IMR-90 (cell line): Measurements from ENCODE around the gene TREH. TPM values are rescaled to one million over a fixed set of nuclear protein-coding genes. Genes with fewer than 3 reads are reported as not detected.

ENCODE experiments used
- ATAC-seq: fragments of 200-7000 bp; cut with Tn5 transposase; 2 replicates; pipeline ENCODE4 v1.9.1; 2020; ENCODE audit warnings: low read depth, mild to moderate bottlenecking, moderate library complexity
- Bru-seq: library from RNA; stranded (reverse); fragments of 400-500 nt; gene quantifications from one replicate; lab custom pipeline; 2021; lab: Mats Ljungman, UMichigan
- BruChase-seq, 2 experiments: library from RNA; stranded (reverse); fragments of 400-500 nt; gene quantifications; one replicate each; lab custom pipeline; 2021; lab: Mats Ljungman, UMichigan
- BruUV-seq: library from RNA; stranded (reverse); fragments of 400-500 nt; replicated peaks from 2 replicates; lab custom pipeline; 2021; lab: Mats Ljungman, UMichigan
- CTCF ChIA-PET: fragments of 300-600 bp; formaldehyde crosslinking; extraction: SDS; loops from one replicate; lab custom pipeline; 2021; ENCODE audit warnings: antibody characterized with exemption; lab: Yijun Ruan, JAX
- POLR2A ChIA-PET: fragments of 300-600 bp; sonication (Branson Sonifier 250); formaldehyde crosslinking; loops from one replicate; lab custom pipeline; 2022; ENCODE audit warnings: antibody characterized with exemption; ENCODE audit not compliant: unreplicated experiment; lab: Charles Lee
- DNase-seq: peaks from one replicate; pipeline ENCODE4 v3.0.0; 2013
- H2AFZ ChIP-seq: replicated peaks from 2 replicates; pipeline ENCODE3; 2013; ENCODE audit warnings: low read length, mild to moderate bottlenecking; ENCODE audit not compliant: poor library complexity
- H2AK5ac ChIP-seq: 2 replicates; pipeline ENCODE4 v1.6.1; 2013; ENCODE audit warnings: low read depth, low read length, inconsistent platforms
- H2AK9ac ChIP-seq: replicated peaks from 2 replicates; pipeline ENCODE3; 2013; ENCODE audit warnings: mild to moderate bottlenecking, low read depth, low read length, moderate library complexity; ENCODE audit not compliant: poor library complexity
- H2BK120ac ChIP-seq: 2 replicates; pipeline ENCODE4 v1.6.1; 2013; ENCODE audit warnings: low read depth, low read length, inconsistent platforms
- H2BK15ac ChIP-seq: 3 replicates; pipeline ENCODE4 v1.6.1; 2013; ENCODE audit warnings: low read depth, low read length, inconsistent platforms
- H2BK20ac ChIP-seq: 2 replicates; pipeline ENCODE4 v1.6.1; 2013; ENCODE audit warnings: low read depth, mild to moderate bottlenecking, inconsistent platforms, low read length, moderate library complexity
- H2BK5ac ChIP-seq: 2 replicates; pipeline ENCODE4 v1.6.1; 2013; ENCODE audit warnings: mild to moderate bottlenecking, low read depth, low read length, inconsistent platforms; ENCODE audit not compliant: poor library complexity, severe bottlenecking
- H3K14ac ChIP-seq: replicated peaks from 2 replicates; pipeline ENCODE4 v1.6.1; 2013; ENCODE audit warnings: low read depth, low read length, inconsistent platforms
- H3K18ac ChIP-seq: 2 replicates; pipeline ENCODE4 v1.6.1; 2013; ENCODE audit warnings: low read depth, low read length, control low read depth
- H3K23ac ChIP-seq: 2 replicates; pipeline ENCODE4 v1.6.1; 2013; ENCODE audit warnings: low read depth, low read length, inconsistent platforms
- H3K27ac ChIP-seq: 2 replicates; pipeline ENCODE4 v1.5.1; 2013; ENCODE audit warnings: mild to moderate bottlenecking, control low read depth, low read length; ENCODE audit not compliant: insufficient read depth
- H3K27me3 ChIP-seq: 2 replicates; pipeline ENCODE4 v1.6.1; 2013; ENCODE audit warnings: low read length; ENCODE audit not compliant: control insufficient read depth, insufficient read depth
- H3K36me3 ChIP-seq: 2 replicates; pipeline ENCODE4 v1.6.1; 2013; ENCODE audit warnings: low read length, mixed read lengths; ENCODE audit not compliant: control insufficient read depth, insufficient read depth
- H3K4ac ChIP-seq: 2 replicates; pipeline ENCODE4 v1.6.1; 2013; ENCODE audit warnings: low read depth, low read length, inconsistent platforms
- H3K4me1 ChIP-seq: 2 replicates; pipeline ENCODE4 v1.6.1; 2013; ENCODE audit warnings: low read length, mixed read lengths; ENCODE audit not compliant: control insufficient read depth, insufficient read depth
- H3K4me2 ChIP-seq: 2 replicates; pipeline ENCODE4 v1.6.1; 2013; ENCODE audit warnings: low read depth, mild to moderate bottlenecking, control low read depth, low read length, moderate library complexity
- H3K4me3 ChIP-seq: 2 replicates; pipeline ENCODE4 v1.5.1; 2013; ENCODE audit warnings: low read depth, mild to moderate bottlenecking, control low read depth, low read length, moderate library complexity; ENCODE audit not compliant: insufficient read depth
- H3K56ac ChIP-seq: 2 replicates; pipeline ENCODE4 v1.6.1; 2013; ENCODE audit warnings: low read length, inconsistent platforms; ENCODE audit not compliant: insufficient read depth; ENCODE audit errors: extremely low read depth
- H3K79me1 ChIP-seq, 2 experiments: 2 replicates each; pipeline ENCODE4 v1.6.1; 2013; ENCODE audit warnings: low read length in 2 of 2, inconsistent platforms in 1 of 2, low read depth in 1 of 2
- H3K9ac ChIP-seq: 2 replicates; pipeline ENCODE4 v1.6.1; 2013; ENCODE audit warnings: low read depth, low read length, control low read depth
- H3K9me1 ChIP-seq: 2 replicates; pipeline ENCODE4 v1.6.1; 2013; ENCODE audit warnings: low read length, inconsistent platforms; ENCODE audit not compliant: insufficient read depth
- H3K9me3 ChIP-seq: 2 replicates; pipeline ENCODE4 v1.6.1; 2013; ENCODE audit warnings: low read length; ENCODE audit not compliant: control insufficient read depth, insufficient read depth
- H4K20me1 ChIP-seq: 2 replicates; pipeline ENCODE4 v1.6.1; 2013; ENCODE audit warnings: low read length, inconsistent platforms; ENCODE audit not compliant: insufficient read depth
- H4K5ac ChIP-seq: 2 replicates; pipeline ENCODE4 v1.6.1; 2013; ENCODE audit warnings: mild to moderate bottlenecking, low read depth, low read length, control low read depth
- H4K8ac ChIP-seq, 2 experiments: 2 replicates each; pipeline ENCODE4 v1.6.1; 2013; ENCODE audit warnings: low read depth in 2 of 2, low read length in 2 of 2, control low read depth in 1 of 2, inconsistent platforms in 1 of 2
- H4K91ac ChIP-seq: 2 replicates; pipeline ENCODE4 v1.6.1; 2013; ENCODE audit warnings: low read depth, low read length, inconsistent platforms; ENCODE audit not compliant: insufficient read depth
- CEBPB ChIP-seq: IDR thresholded peaks from 2 replicates; pipeline ENCODE4 v1.6.1; 2012; ENCODE audit warnings: low read depth, low read length, improper control_type of control experiment
- CHD1 ChIP-seq: IDR thresholded peaks from 2 replicates; pipeline ENCODE4 v1.6.1; 2012; ENCODE audit warnings: low read depth, low read length, improper control_type of control experiment
- FOS ChIP-seq: fragments of 150-350 bp; IDR thresholded peaks from 2 replicates; pipeline ENCODE4 v1.6.1; 2016; ENCODE audit warnings: low read depth, low read length
- MAFK ChIP-seq: IDR thresholded peaks from 2 replicates; pipeline ENCODE4 v1.6.1; 2012; ENCODE audit warnings: low read depth, low read length, improper control_type of control experiment
- MAZ ChIP-seq: IDR thresholded peaks from 2 replicates; pipeline ENCODE4 v1.6.1; 2012; ENCODE audit warnings: low read depth, mild to moderate bottlenecking, low read length, improper control_type of control experiment, moderate library complexity, borderline replicate concordance
- MXI1 ChIP-seq: IDR thresholded peaks from 2 replicates; pipeline ENCODE4 v1.6.1; 2012; ENCODE audit warnings: low read depth, mild to moderate bottlenecking, low read length, moderate library complexity, borderline replicate concordance
- NFE2L2 ChIP-seq: fragments of 150-350 bp; IDR thresholded peaks from 2 replicates; pipeline ENCODE4 v1.6.1; 2016; ENCODE audit warnings: low read depth, mild to moderate bottlenecking, low read length
- POLR2A ChIP-seq: IDR thresholded peaks from 2 replicates; pipeline ENCODE4 v1.6.1; 2012; ENCODE audit warnings: mild to moderate bottlenecking, low read depth, low read length
- RAD21 ChIP-seq: IDR thresholded peaks from 2 replicates; pipeline ENCODE4 v1.6.1; 2012; ENCODE audit warnings: low read length, improper control_type of control experiment
- RCOR1 ChIP-seq: IDR thresholded peaks from 2 replicates; pipeline ENCODE4 v1.6.1; 2012; ENCODE audit warnings: mild to moderate bottlenecking, low read length, improper control_type of control experiment; ENCODE audit not compliant: insufficient replicate concordance
- RFX5 ChIP-seq: IDR thresholded peaks from 2 replicates; pipeline ENCODE4 v1.8.0; 2012; ENCODE audit warnings: low read depth, mild to moderate bottlenecking, low read length, moderate library complexity
- SMC3 ChIP-seq: fragments of 150-350 bp; IDR thresholded peaks from 2 replicates; pipeline ENCODE4 v1.6.1; 2016; ENCODE audit warnings: low read depth, mild to moderate bottlenecking, antibody characterized with exemption, low read length, moderate library complexity
- USF2 ChIP-seq: fragments of 150-350 bp; IDR thresholded peaks from 2 replicates; pipeline ENCODE4 v1.6.1; 2017; ENCODE audit warnings: mild to moderate bottlenecking, antibody characterized with exemption, low read length, low read depth
- WGBS, 2 experiments: methylation state at CpG; one replicate each; pipeline versions ENCODE4 v1.1.5 to v1.1.7; 2013; ENCODE audit warnings: missing lambda C conversion rate in 2 of 2; ENCODE audit not compliant: insufficient read length in 1 of 2; ENCODE audit errors: extremely low coverage in 2 of 2; 5-methylcytosine and 5-hydroxymethylcytosine counted together
- dilution Hi-C: fragments of 300-500 bp; cut with HindIII; formaldehyde crosslinking; loops from one replicate; pipeline ENCODE4 v1.14.3; 2018; ENCODE audit warnings: low sequenced_read_pairs; ENCODE audit not compliant: unreplicated experiment
- in situ Hi-C: fragments of 300-500 bp; cut with MboI; formaldehyde crosslinking; loops from 3 replicates; pipeline ENCODE4 v1.14.3; 2019; ENCODE audit warnings: low sequenced_read_pairs, inconsistent platforms, mixed read lengths
- intact Hi-C: fragments of 100-400 bp; cut with micrococcal nuclease; formaldehyde crosslinking; loops from 2 replicates; pipeline ENCODE4 v1.10.0; 2022
- long read RNA-seq: library from polyadenylated mRNA; unstranded; transcript quantifications from one replicate; pipeline ENCODE4 v2.0.0, GENCODE V29; 2021; ENCODE audit not compliant: unreplicated experiment
- polyA plus RNA-seq, 3 experiments: library from polyadenylated mRNA; depleted of rRNA; stranded (reverse); fragments of >200 nt; gene quantifications; 2 replicates each; pipeline ENCODE4 v1.2.3, GENCODE V29; 2012; ENCODE audit warnings: low replicate concordance in 1 of 3
- total RNA-seq: library from RNA; depleted of rRNA; stranded (reverse); fragments of >200 nt; gene quantifications from 2 replicates; pipeline ENCODE4 v1.2.3, GENCODE V29; 2012; rRNA removed
- TF ChIP-seq, protein P1 (sequence below): fragments of 150-350 bp; IDR thresholded peaks from 2 replicates; pipeline ENCODE4 v1.6.1; 2016; ENCODE audit warnings: low read depth, mild to moderate bottlenecking, low read length, moderate library complexity, borderline replicate concordance
- TF ChIP-seq, protein P2 (sequence below): conservative IDR thresholded peaks from 2 replicates; pipeline ENCODE4 v1.5.1; 2012; ENCODE audit warnings: mild to moderate bottlenecking, low read depth, low read length, improper control_type of control experiment

The TREH gene
- total RNA-seq (not detected in 2 replicates), polyA plus RNA-seq (2012; rRNA removed) (not detected in 2 replicates), Bru-seq, nascent RNA (percentile 4 among the genes with signal in this experiment), BruChase-seq, experiment 1, labeled RNA remaining after a 6-hour chase (not detected), BruChase-seq, experiment 2, labeled RNA remaining after a 2-hour chase (not detected)
- polyA plus RNA-seq (2012; cell fraction: cytosol; rRNA removed), result not detected in 2 replicates
- not detected in 2 replicates for polyA plus RNA-seq (2012; cell fraction: nucleus; rRNA removed; ENCODE audit: low replicate concordance)
- long read RNA-seq, result 0 reads

GRCh38 chr11:118679483-118679882, at the start of gene TREH:
Gene TREH (minus strand): TSS chr11:118679650. CDS start chr11:118679627, 23 bp downstream.
- no peak within 1 kb of the TSS for H2BK15ac ChIP-seq
- dilution Hi-C loops (no loop called here), intact Hi-C loops (no loop called here), in situ Hi-C loops (no loop called here)
- no peaks in the 10 kb centered on the region for H3K79me1 ChIP-seq
- no peak within 1 kb of the TSS for H3K27ac ChIP-seq
- no peak within 1 kb of the TSS for H4K5ac ChIP-seq
- no peak within 1 kb of the TSS for H3K4me3 ChIP-seq
- H3K27me3 ChIP-seq, result peaks cover 8% of the 10 kb centered on the region; the same call in 1 of the 2 replicates
- no peaks in the 10 kb centered on the region; the same call in 1 of the 2 replicates for H3K4me1 ChIP-seq
- H3K4me2 ChIP-seq, result no peak within 1 kb of the TSS
- no peak within 1 kb of the TSS for H3K18ac ChIP-seq
- H4K20me1 ChIP-seq, result no peaks in the 10 kb centered on the region
- DNase-seq (no peak), ATAC-seq (no peak)
- H2AFZ ChIP-seq, result no peak within 1 kb of the TSS
- H3K4ac ChIP-seq, result no peak within 1 kb of the TSS
- CTCF ChIA-PET, result interaction anchor here (1.2 kb wide), 1 partner anchor 16 kb away, joined by 3 read pairs; no protein-coding TSS in a partner anchor
- H2BK5ac ChIP-seq, result no peak within 1 kb of the TSS
- BruUV-seq, result no TSS peak
- no peak within 1 kb of the TSS for H3K23ac ChIP-seq
- no peaks in the 10 kb centered on the region; the same call in 1 of the 2 replicates for H3K9me1 ChIP-seq
- H2BK120ac ChIP-seq, result no peak within 1 kb of the TSS
- POLR2A ChIA-PET, result no interaction called here
- H4K91ac ChIP-seq, result no peak within 1 kb of the TSS
- WGBS, 2 experiments, result 83% methylated on average over 2 of the region's 5 CpGs; no CpG with 5 or more reads in 1 of the 2 experiments
- TF ChIP-seq CHD1 (no peak), FOS (no peak), MAFK (no peak), SMC3 (no peak), USF2 (no peak), POLR2A (no peak), RAD21 (no peak), RFX5 (no peak), NFE2L2 (no peak), CEBPB (no peak), MAZ (no peak), RCOR1 (no peak), MXI1 (no peak)
- TF ChIP-seq, protein P1, sequence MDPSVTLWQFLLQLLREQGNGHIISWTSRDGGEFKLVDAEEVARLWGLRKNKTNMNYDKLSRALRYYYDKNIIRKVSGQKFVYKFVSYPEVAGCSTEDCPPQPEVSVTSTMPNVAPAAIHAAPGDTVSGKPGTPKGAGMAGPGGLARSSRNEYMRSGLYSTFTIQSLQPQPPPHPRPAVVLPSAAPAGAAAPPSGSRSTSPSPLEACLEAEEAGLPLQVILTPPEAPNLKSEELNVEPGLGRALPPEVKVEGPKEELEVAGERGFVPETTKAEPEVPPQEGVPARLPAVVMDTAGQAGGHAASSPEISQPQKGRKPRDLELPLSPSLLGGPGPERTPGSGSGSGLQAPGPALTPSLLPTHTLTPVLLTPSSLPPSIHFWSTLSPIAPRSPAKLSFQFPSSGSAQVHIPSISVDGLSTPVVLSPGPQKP, result no peak
- TF ChIP-seq, protein P2, sequence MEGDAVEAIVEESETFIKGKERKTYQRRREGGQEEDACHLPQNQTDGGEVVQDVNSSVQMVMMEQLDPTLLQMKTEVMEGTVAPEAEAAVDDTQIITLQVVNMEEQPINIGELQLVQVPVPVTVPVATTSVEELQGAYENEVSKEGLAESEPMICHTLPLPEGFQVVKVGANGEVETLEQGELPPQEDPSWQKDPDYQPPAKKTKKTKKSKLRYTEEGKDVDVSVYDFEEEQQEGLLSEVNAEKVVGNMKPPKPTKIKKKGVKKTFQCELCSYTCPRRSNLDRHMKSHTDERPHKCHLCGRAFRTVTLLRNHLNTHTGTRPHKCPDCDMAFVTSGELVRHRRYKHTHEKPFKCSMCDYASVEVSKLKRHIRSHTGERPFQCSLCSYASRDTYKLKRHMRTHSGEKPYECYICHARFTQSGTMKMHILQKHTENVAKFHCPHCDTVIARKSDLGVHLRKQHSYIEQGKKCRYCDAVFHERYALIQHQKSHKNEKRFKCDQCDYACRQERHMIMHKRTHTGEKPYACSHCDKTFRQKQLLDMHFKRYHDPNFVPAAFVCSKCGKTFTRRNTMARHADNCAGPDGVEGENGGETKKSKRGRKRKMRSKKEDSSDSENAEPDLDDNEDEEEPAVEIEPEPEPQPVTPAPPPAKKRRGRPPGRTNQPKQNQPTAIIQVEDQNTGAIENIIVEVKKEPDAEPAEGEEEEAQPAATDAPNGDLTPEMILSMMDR, result no peak
- H2AK5ac ChIP-seq, result no peak within 1 kb of the TSS
- H3K9ac ChIP-seq, result no peak within 1 kb of the TSS
- no peak within 1 kb of the TSS for H4K8ac ChIP-seq
- H3K14ac ChIP-seq, result no peak within 1 kb of the TSS
- no peak within 1 kb of the TSS for H3K56ac ChIP-seq
- H3K9me3 ChIP-seq, result no peaks in the 10 kb centered on the region
- no peak within 1 kb of the TSS for H2AK9ac ChIP-seq
- no peak within 1 kb of the TSS for H2BK20ac ChIP-seq
- H3K36me3 ChIP-seq, result no peaks in the 10 kb centered on the region
